ENCODE results near the gene ELOVL5.

DNA sequence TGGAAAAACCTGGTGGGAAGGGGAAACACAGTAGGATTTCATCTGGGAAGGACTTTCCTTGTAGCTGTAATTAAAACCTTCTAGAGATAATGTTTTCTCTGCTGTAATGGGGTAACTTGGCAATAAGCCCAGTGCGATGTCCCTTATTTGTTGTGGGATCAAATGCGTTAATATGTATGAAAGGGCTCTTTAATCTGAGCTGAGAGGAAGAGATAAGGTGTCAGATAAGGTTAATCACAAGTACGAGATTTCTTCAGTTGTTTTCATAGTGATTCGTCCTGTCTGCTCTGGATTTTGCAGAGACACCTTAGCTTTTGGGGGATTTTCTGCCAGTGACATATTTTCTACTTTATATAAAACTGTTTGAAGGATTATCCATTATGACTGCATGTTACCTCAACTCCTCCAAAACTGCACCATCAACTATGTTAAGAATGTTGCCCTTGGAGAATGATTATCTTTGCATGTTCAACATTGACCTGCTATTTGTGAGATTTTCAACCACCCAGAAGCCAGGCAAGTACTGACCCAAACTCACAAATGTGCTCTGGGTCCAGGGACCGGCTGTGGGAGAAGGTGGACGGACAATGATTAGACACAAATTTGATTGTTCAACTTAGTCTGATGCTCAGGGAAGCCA, 21.2 kb upstream of the ELOVL5 start:
- no peak for TF ChIP-seq SIN3A (IDR thresholded peaks at IDR 0.05; ENCODE audit: borderline replicate concordance, insufficient read depth, low read length)
- no peak for TF ChIP-seq POLR2AphosphoS5 (IDR thresholded peaks at IDR 0.05; ENCODE audit: low read depth, low read length)
- no peak for TF ChIP-seq TAF1 (IDR thresholded peaks at IDR 0.05; ENCODE audit: borderline replicate concordance, insufficient read depth, low read length)
